Activated CD4-positive, CD25-positive, alpha-beta regulatory T cell (primary cell): ENCODE results near the gene SEC31B.
A peak's percentile ranks its signal among the peaks of the same experiment; 100 is the strongest.

Source experiments
- DNase-seq, 4 experiments: peaks; one replicate each; lab custom pipeline; 2025; lab: John Stamatoyannopoulos, UW

Gene SEC31B

GRCh38 chr10:100519311-100520051 lies at the start of gene SEC31B:
Gene SEC31B, minus strand, starts transcription at chr10:100519861. Its CDS starts 2,909 bp downstream, at chr10:100516952.
- no peak for DNase-seq

GRCh38 chr10:100568912-100569311 lies 49.3 kb upstream of the SEC31B start:
- no peak for DNase-seq

- DNase-seq = no peak
These were observed 48.2 kb upstream of the SEC31B start for GRCh38 chr10:100567826-100568225.

- no peak for DNase-seq
These were observed 47.6 kb upstream of the SEC31B start for GRCh38 chr10:100567249-100567648.

- DNase-seq = no peak
These were observed 46.9 kb upstream of the SEC31B start for GRCh38 chr10:100566561-100566960.

GRCh38 chr10:100565206-100565985 lies 45.7 kb upstream of the SEC31B start:
- no peak for DNase-seq

GRCh38 chr10:100562008-100562672 lies 42.5 kb upstream of the SEC31B start:
- DNase-seq = peak; percentile 36 to 55 (median 49)

- no peak for DNase-seq
These were observed 41.3 kb upstream of the SEC31B start for GRCh38 chr10:100561005-100561404.

GRCh38 chr10:100560248-100560647 lies 40.6 kb upstream of the SEC31B start:
- no peak for DNase-seq

GRCh38 chr10:100554902-100555301 lies 35.2 kb upstream of the SEC31B start:
- DNase-seq = no peak

GRCh38 chr10:100553929-100554328 lies 34.3 kb upstream of the SEC31B start:
- no peak for DNase-seq

- DNase-seq = no peak
These were observed 32.1 kb upstream of the SEC31B start for GRCh38 chr10:100551738-100552137.

- DNase-seq = no peak
These were observed 31.5 kb upstream of the SEC31B start for GRCh38 chr10:100551196-100551595.

GRCh38 chr10:100544950-100545349 lies 25.3 kb upstream of the SEC31B start:
- DNase-seq = no peak

GRCh38 chr10:100537475-100537874 lies 17.8 kb upstream of the SEC31B start:
- DNase-seq = no peak

GRCh38 chr10:100535715-100536353 lies 16.2 kb upstream of the SEC31B start, which contains the start of gene HIF1AN:
Gene HIF1AN, plus strand, starts transcription at chr10:100535943. Its CDS starts 16 bp downstream, at chr10:100535959.
- DNase-seq = peak; percentile 59 to 83 (median 78)

GRCh38 chr10:100535338-100535714 lies 15.7 kb upstream of the SEC31B start:
- DNase-seq = no peak

GRCh38 chr10:100534726-100535125 lies 15.1 kb upstream of the SEC31B start:
- DNase-seq = no peak

- DNase-seq = no peak
These were observed 12.1 kb upstream of the SEC31B start for GRCh38 chr10:100531761-100532160.

- peak; percentile 74 to 81 (median 80) for DNase-seq
These were observed 10.0 kb upstream of the SEC31B start, which contains the start of gene NDUFB8 for GRCh38 chr10:100529475-100530298. Gene NDUFB8, minus strand, starts transcription at chr10:100529871. Its CDS starts 20 bp downstream, at chr10:100529851.

GRCh38 chr10:100528921-100529474 lies 9.3 kb upstream of the SEC31B start:
- no peak for DNase-seq
